Uterus (tissue), 2 donors: ENCODE data around the gene AUTS2.

Source experiments
- POLR2A ChIP-seq, 2 donors: fragments of 450-650 bp; IDR thresholded peaks; one replicate each; pipeline ENCODE4 v1.6.1; 2016; ENCODE audit warnings: antibody characterized with exemption in 2 of 2, mild to moderate bottlenecking in 1 of 2, moderate library complexity in 1 of 2
- TF ChIP-seq, protein P1 (sequence below), 4 experiments: fragments of 200-600 bp in 2 of 4; fragments of 450-650 bp in 2 of 4; sonication (generic) in 2 of 4; IDR thresholded peaks; one replicate each; pipeline ENCODE4 v1.5.1; 2016 to 2019; ENCODE audit warnings: antibody characterized with exemption in 4 of 4, mild to moderate bottlenecking in 2 of 4, moderate library complexity in 1 of 4

DNA sequence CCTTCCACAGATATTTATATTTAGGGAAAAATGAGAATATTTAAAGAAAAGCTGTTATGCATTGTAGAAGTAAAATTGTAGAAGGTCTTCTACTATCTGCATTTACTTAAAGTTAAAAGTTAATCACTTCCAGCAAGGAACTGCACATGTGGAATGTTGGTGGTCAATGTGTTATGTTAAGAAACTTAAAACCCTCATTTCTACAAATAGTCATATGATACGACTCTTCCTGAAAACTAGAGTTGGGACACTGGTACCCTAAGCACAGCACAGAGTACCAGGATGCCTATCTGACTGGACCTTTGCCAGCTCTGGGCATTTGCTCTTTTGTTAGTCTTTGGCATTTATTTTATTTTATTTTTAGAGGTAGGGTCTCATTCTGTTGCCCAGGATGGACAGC is 1009.5 kb downstream of the AUTS2 start:
- TF ChIP-seq POLR2A (IDR thresholded peaks at IDR 0.05): no peak
- TF ChIP-seq, protein P1, sequence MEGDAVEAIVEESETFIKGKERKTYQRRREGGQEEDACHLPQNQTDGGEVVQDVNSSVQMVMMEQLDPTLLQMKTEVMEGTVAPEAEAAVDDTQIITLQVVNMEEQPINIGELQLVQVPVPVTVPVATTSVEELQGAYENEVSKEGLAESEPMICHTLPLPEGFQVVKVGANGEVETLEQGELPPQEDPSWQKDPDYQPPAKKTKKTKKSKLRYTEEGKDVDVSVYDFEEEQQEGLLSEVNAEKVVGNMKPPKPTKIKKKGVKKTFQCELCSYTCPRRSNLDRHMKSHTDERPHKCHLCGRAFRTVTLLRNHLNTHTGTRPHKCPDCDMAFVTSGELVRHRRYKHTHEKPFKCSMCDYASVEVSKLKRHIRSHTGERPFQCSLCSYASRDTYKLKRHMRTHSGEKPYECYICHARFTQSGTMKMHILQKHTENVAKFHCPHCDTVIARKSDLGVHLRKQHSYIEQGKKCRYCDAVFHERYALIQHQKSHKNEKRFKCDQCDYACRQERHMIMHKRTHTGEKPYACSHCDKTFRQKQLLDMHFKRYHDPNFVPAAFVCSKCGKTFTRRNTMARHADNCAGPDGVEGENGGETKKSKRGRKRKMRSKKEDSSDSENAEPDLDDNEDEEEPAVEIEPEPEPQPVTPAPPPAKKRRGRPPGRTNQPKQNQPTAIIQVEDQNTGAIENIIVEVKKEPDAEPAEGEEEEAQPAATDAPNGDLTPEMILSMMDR (IDR thresholded peaks at IDR 0.05): no peak
